ENCODE data around the gene GNAL. TPM values are rescaled to one million over a fixed set of nuclear protein-coding genes. Genes with fewer than 3 reads are reported as not detected.

Gene GNAL
- total and polyA plus RNA-seq, 4 donors: 0.15 to 0.92 (median 0.72) TPM

DNA sequence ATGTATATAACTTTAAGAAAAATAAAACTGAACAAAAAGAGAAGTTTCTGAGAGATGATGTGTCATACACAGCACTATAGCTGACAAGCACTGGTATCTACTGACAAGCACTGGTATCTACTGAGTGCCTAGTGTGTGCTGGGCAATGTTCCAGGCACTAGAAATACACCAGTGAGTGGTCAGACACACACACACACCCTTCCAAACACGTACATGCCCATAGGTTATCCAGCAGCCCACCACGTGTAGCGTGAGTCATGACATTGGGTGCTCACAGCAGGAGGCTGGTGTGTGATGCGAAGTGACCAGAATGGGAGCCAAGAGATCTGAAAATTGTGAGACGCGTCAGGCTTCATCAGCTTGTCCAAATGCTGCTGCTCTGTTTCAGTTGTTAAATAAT, 12.2 kb upstream of the GNAL start:
- Histone ChIP-seq H3K9ac (ENCODE audit: low read depth in 1 of 2, low read length in 2 of 2) (no peak overlapping the region), H3K9me3 (ENCODE audit: control insufficient read depth in 4 of 4, low read length in 3 of 4) (no peaks in the 10 kb centered on the region), H3K36me3 (ENCODE audit: control insufficient read depth in 4 of 4, insufficient read depth in 3 of 4, low read depth in 1 of 4, low read length in 3 of 4) (no peaks in the 10 kb centered on the region), H3K27me3 (ENCODE audit: control insufficient read depth in 4 of 4, insufficient read depth in 4 of 4, low read length in 3 of 4) (peaks cover 0 to 10% (median 0%) of the 10 kb centered on the region in 4 donors), H3K4me3 (ENCODE audit: low read depth in 1 of 3, low read length in 3 of 3) (no peak overlapping the region), H3K4me1 (ENCODE audit: control insufficient read depth in 4 of 4, insufficient read depth in 4 of 4, low read length in 3 of 4) (no peaks in the 10 kb centered on the region), H3K27ac (ENCODE audit: low read depth in 1 of 2, low read length in 2 of 2) (no peak overlapping the region)
- no peak for TF ChIP-seq TAF1 (conservative IDR thresholded peaks at IDR 0.05)
- no peak for TF ChIP-seq RAD21 (IDR thresholded peaks at IDR 0.05)
- TF ChIP-seq, protein P1, sequence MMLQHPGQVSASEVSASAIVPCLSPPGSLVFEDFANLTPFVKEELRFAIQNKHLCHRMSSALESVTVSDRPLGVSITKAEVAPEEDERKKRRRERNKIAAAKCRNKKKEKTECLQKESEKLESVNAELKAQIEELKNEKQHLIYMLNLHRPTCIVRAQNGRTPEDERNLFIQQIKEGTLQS (IDR thresholded peaks at IDR 0.05): no peak
- no peak for TF ChIP-seq NR2F2 (IDR thresholded peaks at IDR 0.05)
- no peak for TF ChIP-seq YY1 (IDR thresholded peaks at IDR 0.05)
- TF ChIP-seq, protein P2, sequence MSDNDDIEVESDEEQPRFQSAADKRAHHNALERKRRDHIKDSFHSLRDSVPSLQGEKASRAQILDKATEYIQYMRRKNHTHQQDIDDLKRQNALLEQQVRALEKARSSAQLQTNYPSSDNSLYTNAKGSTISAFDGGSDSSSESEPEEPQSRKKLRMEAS (IDR thresholded peaks at IDR 0.05): no peak
- no peak for TF ChIP-seq FOXA2 (IDR thresholded peaks at IDR 0.05)
- TF ChIP-seq JUND (IDR thresholded peaks at IDR 0.05): no peak
- TF ChIP-seq RXRA (IDR thresholded peaks at IDR 0.05): no peak
- no peak for TF ChIP-seq EGR1 (IDR thresholded peaks at IDR 0.05; ENCODE audit: low read depth in 2 of 2)
- TF ChIP-seq ZBTB33 (IDR thresholded peaks at IDR 0.05): no peak
- no peak for TF ChIP-seq GABPA (IDR thresholded peaks at IDR 0.05 in 1 of 2, conservative IDR thresholded peaks at IDR 0.05 in 1 of 2)
- TF ChIP-seq, protein P3, sequence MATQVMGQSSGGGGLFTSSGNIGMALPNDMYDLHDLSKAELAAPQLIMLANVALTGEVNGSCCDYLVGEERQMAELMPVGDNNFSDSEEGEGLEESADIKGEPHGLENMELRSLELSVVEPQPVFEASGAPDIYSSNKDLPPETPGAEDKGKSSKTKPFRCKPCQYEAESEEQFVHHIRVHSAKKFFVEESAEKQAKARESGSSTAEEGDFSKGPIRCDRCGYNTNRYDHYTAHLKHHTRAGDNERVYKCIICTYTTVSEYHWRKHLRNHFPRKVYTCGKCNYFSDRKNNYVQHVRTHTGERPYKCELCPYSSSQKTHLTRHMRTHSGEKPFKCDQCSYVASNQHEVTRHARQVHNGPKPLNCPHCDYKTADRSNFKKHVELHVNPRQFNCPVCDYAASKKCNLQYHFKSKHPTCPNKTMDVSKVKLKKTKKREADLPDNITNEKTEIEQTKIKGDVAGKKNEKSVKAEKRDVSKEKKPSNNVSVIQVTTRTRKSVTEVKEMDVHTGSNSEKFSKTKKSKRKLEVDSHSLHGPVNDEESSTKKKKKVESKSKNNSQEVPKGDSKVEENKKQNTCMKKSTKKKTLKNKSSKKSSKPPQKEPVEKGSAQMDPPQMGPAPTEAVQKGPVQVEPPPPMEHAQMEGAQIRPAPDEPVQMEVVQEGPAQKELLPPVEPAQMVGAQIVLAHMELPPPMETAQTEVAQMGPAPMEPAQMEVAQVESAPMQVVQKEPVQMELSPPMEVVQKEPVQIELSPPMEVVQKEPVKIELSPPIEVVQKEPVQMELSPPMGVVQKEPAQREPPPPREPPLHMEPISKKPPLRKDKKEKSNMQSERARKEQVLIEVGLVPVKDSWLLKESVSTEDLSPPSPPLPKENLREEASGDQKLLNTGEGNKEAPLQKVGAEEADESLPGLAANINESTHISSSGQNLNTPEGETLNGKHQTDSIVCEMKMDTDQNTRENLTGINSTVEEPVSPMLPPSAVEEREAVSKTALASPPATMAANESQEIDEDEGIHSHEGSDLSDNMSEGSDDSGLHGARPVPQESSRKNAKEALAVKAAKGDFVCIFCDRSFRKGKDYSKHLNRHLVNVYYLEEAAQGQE (IDR thresholded peaks at IDR 0.05): no peak
- no peak for TF ChIP-seq HNF4G (IDR thresholded peaks at IDR 0.05)
- DNase-seq (ENCODE audit: low spot score): no peak
- 78% methylated on average over 6 of the region's 6 CpGs for WGBS

DNA sequence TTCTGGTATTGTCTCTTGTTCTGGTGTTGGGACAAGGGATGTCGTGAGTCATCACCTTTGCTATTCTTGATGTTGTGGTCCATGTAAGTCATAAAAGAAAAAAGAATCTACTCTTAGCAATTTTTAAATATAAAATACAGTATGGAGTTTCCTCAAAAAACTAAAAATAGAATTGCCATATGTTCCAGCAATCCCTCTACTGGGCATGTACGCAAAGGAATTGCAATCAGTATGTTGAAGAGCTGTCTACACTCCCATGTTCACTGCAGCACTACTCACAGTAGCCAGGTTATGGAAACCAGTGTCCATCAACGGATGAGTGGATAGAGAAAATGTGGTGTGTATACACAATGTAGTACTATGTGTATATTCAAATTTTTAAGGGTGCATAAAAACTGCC, 10.9 kb upstream of the GNAL start:
- Histone ChIP-seq H3K4me1 (ENCODE audit: control insufficient read depth in 4 of 4, insufficient read depth in 4 of 4, low read length in 3 of 4) (no peaks in the 10 kb centered on the region), H3K27me3 (ENCODE audit: control insufficient read depth in 4 of 4, insufficient read depth in 4 of 4, low read length in 3 of 4) (peaks cover 0 to 8% (median 0%) of the 10 kb centered on the region in 4 donors), H3K27ac (ENCODE audit: low read depth in 1 of 2, low read length in 2 of 2) (no peak overlapping the region), H3K9ac (ENCODE audit: low read depth in 1 of 2, low read length in 2 of 2) (no peak overlapping the region), H3K9me3 (ENCODE audit: control insufficient read depth in 4 of 4, low read length in 3 of 4) (no peaks in the 10 kb centered on the region), H3K4me3 (ENCODE audit: low read depth in 1 of 3, low read length in 3 of 3) (no peak overlapping the region), H3K36me3 (ENCODE audit: control insufficient read depth in 4 of 4, insufficient read depth in 3 of 4, low read depth in 1 of 4, low read length in 3 of 4) (no peaks in the 10 kb centered on the region)
- no peak for TF ChIP-seq YY1 (IDR thresholded peaks at IDR 0.05)
- TF ChIP-seq, protein P2 (IDR thresholded peaks at IDR 0.05): no peak
- no peak for TF ChIP-seq RAD21 (IDR thresholded peaks at IDR 0.05)
- no peak for TF ChIP-seq GABPA (IDR thresholded peaks at IDR 0.05 in 1 of 2, conservative IDR thresholded peaks at IDR 0.05 in 1 of 2)
- no peak for TF ChIP-seq HNF4G (IDR thresholded peaks at IDR 0.05)
- no peak for TF ChIP-seq TAF1 (conservative IDR thresholded peaks at IDR 0.05)
- TF ChIP-seq FOXA2 (IDR thresholded peaks at IDR 0.05): no peak
- TF ChIP-seq, protein P1 (IDR thresholded peaks at IDR 0.05): no peak
- no peak for TF ChIP-seq JUND (IDR thresholded peaks at IDR 0.05)
- TF ChIP-seq, protein P3 (IDR thresholded peaks at IDR 0.05): no peak
- TF ChIP-seq RXRA (IDR thresholded peaks at IDR 0.05): no peak
- no peak for DNase-seq (ENCODE audit: low spot score)
- 76% methylated on average over 3 of the region's 3 CpGs for WGBS

Data from liver (tissue), 9 donors.